Measurements from ENCODE around the gene NTN1. TPM values are rescaled to one million over a fixed set of nuclear protein-coding genes. Genes with fewer than 3 reads are reported as not detected.

NTN1 gene
- total and polyA plus RNA-seq, 2 experiments from 2014 or later: 0.42 to 2.1 TPM

DNA sequence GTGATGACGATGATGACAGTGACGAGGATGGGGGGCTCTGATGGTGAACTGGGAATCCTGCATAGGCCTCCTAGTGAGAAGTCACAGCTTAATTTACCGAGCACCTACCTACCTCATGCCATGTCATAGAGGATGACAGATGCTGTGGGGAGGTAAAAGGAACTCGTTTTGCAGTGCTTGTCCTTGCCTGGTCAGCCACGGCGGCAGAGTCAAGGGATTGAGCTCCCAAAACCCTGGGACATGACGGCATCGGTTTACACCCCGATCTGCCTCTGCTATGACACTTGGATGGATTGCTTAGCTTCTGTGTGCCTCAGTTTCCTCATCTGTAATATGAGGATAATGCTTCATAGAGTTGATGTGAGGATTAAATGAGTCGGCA is 103.2 kb downstream of the NTN1 start:
- H3K27me3 ChIP-seq: no peaks in the 10 kb centered on the region
- H3K9me3 ChIP-seq (ENCODE audit: low read depth): no peaks in the 10 kb centered on the region
- no peak overlapping the region for H2AFZ ChIP-seq
- H3K9me2 ChIP-seq (replicated peaks; ENCODE audit: insufficient read depth): no peaks in the 10 kb centered on the region
- no peaks in the 10 kb centered on the region for H4K20me1 ChIP-seq (ENCODE audit: insufficient read depth, poor library complexity, severe bottlenecking)
- no peaks in the 10 kb centered on the region for H3K36me3 ChIP-seq (replicated peaks; ENCODE audit: insufficient read depth, low read depth)
- no peak overlapping the region for H3K4me3 ChIP-seq
- H3K79me2 ChIP-seq: no peaks in the 10 kb centered on the region
- H3K4me1 ChIP-seq (ENCODE audit: insufficient read depth): no peaks in the 10 kb centered on the region
- H3K27ac ChIP-seq: no peak overlapping the region
- TF ChIP-seq EZH2phosphoT487 (IDR thresholded peaks at IDR 0.05; ENCODE audit: low read depth, severe bottlenecking, unreplicated experiment): no peak
- TF ChIP-seq, protein P1, sequence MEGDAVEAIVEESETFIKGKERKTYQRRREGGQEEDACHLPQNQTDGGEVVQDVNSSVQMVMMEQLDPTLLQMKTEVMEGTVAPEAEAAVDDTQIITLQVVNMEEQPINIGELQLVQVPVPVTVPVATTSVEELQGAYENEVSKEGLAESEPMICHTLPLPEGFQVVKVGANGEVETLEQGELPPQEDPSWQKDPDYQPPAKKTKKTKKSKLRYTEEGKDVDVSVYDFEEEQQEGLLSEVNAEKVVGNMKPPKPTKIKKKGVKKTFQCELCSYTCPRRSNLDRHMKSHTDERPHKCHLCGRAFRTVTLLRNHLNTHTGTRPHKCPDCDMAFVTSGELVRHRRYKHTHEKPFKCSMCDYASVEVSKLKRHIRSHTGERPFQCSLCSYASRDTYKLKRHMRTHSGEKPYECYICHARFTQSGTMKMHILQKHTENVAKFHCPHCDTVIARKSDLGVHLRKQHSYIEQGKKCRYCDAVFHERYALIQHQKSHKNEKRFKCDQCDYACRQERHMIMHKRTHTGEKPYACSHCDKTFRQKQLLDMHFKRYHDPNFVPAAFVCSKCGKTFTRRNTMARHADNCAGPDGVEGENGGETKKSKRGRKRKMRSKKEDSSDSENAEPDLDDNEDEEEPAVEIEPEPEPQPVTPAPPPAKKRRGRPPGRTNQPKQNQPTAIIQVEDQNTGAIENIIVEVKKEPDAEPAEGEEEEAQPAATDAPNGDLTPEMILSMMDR (IDR thresholded peaks at IDR 0.05; ENCODE audit: poor library complexity): no peak
- no peak for TF ChIP-seq EZH2 (IDR thresholded peaks at IDR 0.05; ENCODE audit: borderline replicate concordance)
- DNase-seq (ENCODE audit: low spot score): no peak
- H3K4me2 ChIP-seq: no peak overlapping the region
- WGBS (ENCODE audit: low lambda C conversion rate, missing lambda C conversion rate): 92% methylated on average over 10 of the region's 10 CpGs

DNA sequence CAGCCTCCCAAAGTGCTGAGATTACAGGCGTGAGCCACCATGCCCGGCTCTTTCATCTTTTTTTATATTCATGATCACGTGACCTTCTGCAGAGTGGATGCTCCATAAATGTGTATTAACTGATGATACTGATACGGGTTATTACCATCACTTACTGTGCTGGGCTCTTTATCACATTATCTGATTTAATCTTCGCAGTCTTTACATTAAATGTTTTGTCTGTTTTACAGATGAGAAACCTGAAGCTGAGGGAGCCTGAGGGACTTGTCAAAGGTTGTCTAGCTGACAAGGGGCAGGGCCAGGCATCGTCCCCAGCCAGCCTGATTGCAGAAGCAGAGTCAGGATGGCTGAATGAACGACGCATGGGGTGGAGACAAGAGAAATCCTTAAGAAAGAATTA is 104.4 kb downstream of the NTN1 start:
- 63% methylated on average over 8 of the region's 8 CpGs for WGBS (ENCODE audit: low lambda C conversion rate, missing lambda C conversion rate)

DNA sequence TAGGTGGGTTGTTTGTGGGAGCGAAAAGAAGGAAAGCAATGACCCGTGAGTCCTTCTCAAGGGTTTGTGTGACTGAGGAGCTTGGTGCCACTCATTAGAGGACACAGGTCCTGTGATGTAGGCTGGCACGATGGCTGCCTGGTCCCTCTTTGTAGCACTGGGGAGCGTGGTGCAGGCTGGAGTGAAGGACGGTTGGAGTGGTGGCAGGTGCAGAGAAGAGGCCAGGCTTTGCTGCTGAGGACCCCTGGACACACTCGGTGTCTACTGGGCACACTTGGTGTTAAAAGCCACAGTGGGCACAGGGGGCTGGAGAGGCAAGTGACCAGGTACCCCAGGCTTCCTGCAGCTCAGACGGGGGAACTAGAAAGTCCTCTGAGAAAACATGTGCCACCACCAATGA is 106.0 kb downstream of the NTN1 start:
- no peak overlapping the region for H2AFZ ChIP-seq
- peaks cover 6% of the 10 kb centered on the region for H3K27me3 ChIP-seq
- no peak overlapping the region for H3K4me3 ChIP-seq
- no peak overlapping the region for H3K4me2 ChIP-seq
- no peaks in the 10 kb centered on the region for H3K4me1 ChIP-seq (ENCODE audit: insufficient read depth)
- DNase-seq (ENCODE audit: low spot score): no peak
- H3K79me2 ChIP-seq: no peaks in the 10 kb centered on the region
- no peaks in the 10 kb centered on the region for H3K9me3 ChIP-seq (ENCODE audit: low read depth)
- H3K27ac ChIP-seq: no peak overlapping the region
- H3K9me2 ChIP-seq (replicated peaks; ENCODE audit: insufficient read depth): no peaks in the 10 kb centered on the region
- no peaks in the 10 kb centered on the region for H4K20me1 ChIP-seq (ENCODE audit: insufficient read depth, poor library complexity, severe bottlenecking)
- no peak for TF ChIP-seq EZH2phosphoT487 (IDR thresholded peaks at IDR 0.05; ENCODE audit: low read depth, severe bottlenecking, unreplicated experiment)
- no peak for TF ChIP-seq EZH2 (IDR thresholded peaks at IDR 0.05; ENCODE audit: borderline replicate concordance)
- TF ChIP-seq, protein P1 (IDR thresholded peaks at IDR 0.05; ENCODE audit: poor library complexity): no peak
- 92% methylated on average over 7 of the region's 7 CpGs for WGBS (ENCODE audit: low lambda C conversion rate, missing lambda C conversion rate)
- H3K36me3 ChIP-seq (replicated peaks; ENCODE audit: insufficient read depth, low read depth): no peaks in the 10 kb centered on the region

More for the DNA sequence above, 104.4 kb downstream of the NTN1 start:
- H2AFZ ChIP-seq: no peak overlapping the region
- no peaks in the 10 kb centered on the region for H3K9me3 ChIP-seq (ENCODE audit: low read depth)
- H4K20me1 ChIP-seq (ENCODE audit: insufficient read depth, poor library complexity, severe bottlenecking): no peaks in the 10 kb centered on the region
- H3K4me2 ChIP-seq: no peak overlapping the region
- H3K9me2 ChIP-seq (replicated peaks; ENCODE audit: insufficient read depth): no peaks in the 10 kb centered on the region
- H3K79me2 ChIP-seq: no peaks in the 10 kb centered on the region
- TF ChIP-seq EZH2phosphoT487 (IDR thresholded peaks at IDR 0.05; ENCODE audit: low read depth, severe bottlenecking, unreplicated experiment) (no peak), EZH2 (IDR thresholded peaks at IDR 0.05; ENCODE audit: borderline replicate concordance) (no peak)
- TF ChIP-seq, protein P1 (IDR thresholded peaks at IDR 0.05; ENCODE audit: poor library complexity): no peak
- no peak overlapping the region for H3K4me3 ChIP-seq
- DNase-seq (ENCODE audit: low spot score): no peak
- no peaks in the 10 kb centered on the region for H3K4me1 ChIP-seq (ENCODE audit: insufficient read depth)
- no peaks in the 10 kb centered on the region for H3K36me3 ChIP-seq (replicated peaks; ENCODE audit: insufficient read depth, low read depth)
- peaks cover 5% of the 10 kb centered on the region for H3K27me3 ChIP-seq
- no peak overlapping the region for H3K27ac ChIP-seq

- WGBS (ENCODE audit: low lambda C conversion rate, missing lambda C conversion rate): 83% methylated on average over 5 of the region's 5 CpGs
- H2AFZ ChIP-seq: no peak overlapping the region
- no peaks in the 10 kb centered on the region for H3K9me2 ChIP-seq (replicated peaks; ENCODE audit: insufficient read depth)
- no peaks in the 10 kb centered on the region for H3K4me1 ChIP-seq (ENCODE audit: insufficient read depth)
- H3K36me3 ChIP-seq (replicated peaks; ENCODE audit: insufficient read depth, low read depth): no peaks in the 10 kb centered on the region
- no peak for DNase-seq (ENCODE audit: low spot score)
- H4K20me1 ChIP-seq (ENCODE audit: insufficient read depth, poor library complexity, severe bottlenecking): no peaks in the 10 kb centered on the region
- peaks cover 10% of the 10 kb centered on the region for H3K27me3 ChIP-seq
- H3K4me2 ChIP-seq: no peak overlapping the region
- no peaks in the 10 kb centered on the region for H3K79me2 ChIP-seq
- no peak overlapping the region for H3K27ac ChIP-seq
- H3K9me3 ChIP-seq (ENCODE audit: low read depth): no peaks in the 10 kb centered on the region
- TF ChIP-seq EZH2phosphoT487 (IDR thresholded peaks at IDR 0.05; ENCODE audit: low read depth, severe bottlenecking, unreplicated experiment): no peak
- TF ChIP-seq EZH2 (IDR thresholded peaks at IDR 0.05; ENCODE audit: borderline replicate concordance): no peak
- no peak overlapping the region for H3K4me3 ChIP-seq
Observed at GRCh38 chr17:9131371-9131770, 110.1 kb downstream of the NTN1 start.

All from hepatocyte (in vitro differentiated cells).